ENCODE data around the gene CALHM3. TPM values are rescaled to one million over a fixed set of nuclear protein-coding genes. Genes with fewer than 3 reads are reported as not detected.

Gene CALHM3
- total RNA-seq, 2 experiments from 2014 or later: not detected

GRCh38 chr10:103451091-103451813 is 27.8 kb downstream of the CALHM3 start:
- Mint-ChIP-seq H3K27me3 (no peaks in the 10 kb centered on the region), H3K9me3 (no peaks in the 10 kb centered on the region), H3K4me3 (peak overlapping the region; percentile 80), H3K36me3 (peaks cover 5% of the 10 kb centered on the region), H3K4me1 (peaks cover 23% of the 10 kb centered on the region), H3K27ac (peak overlapping the region; percentile 73)
- DNase-seq: peak; percentile 28

- H3K27me3 Mint-ChIP-seq: no peaks in the 10 kb centered on the region
- H3K36me3 Mint-ChIP-seq: peaks cover 8% of the 10 kb centered on the region
- H3K9me3 Mint-ChIP-seq: no peaks in the 10 kb centered on the region
- DNase-seq: no peak
- peak overlapping the region; percentile 12 for H3K27ac Mint-ChIP-seq
- no peak overlapping the region for H3K4me3 Mint-ChIP-seq
- peaks cover 23% of the 10 kb centered on the region for H3K4me1 Mint-ChIP-seq
Measured at GRCh38 chr10:103450201-103450695, 28.8 kb downstream of the CALHM3 start.

DNA sequence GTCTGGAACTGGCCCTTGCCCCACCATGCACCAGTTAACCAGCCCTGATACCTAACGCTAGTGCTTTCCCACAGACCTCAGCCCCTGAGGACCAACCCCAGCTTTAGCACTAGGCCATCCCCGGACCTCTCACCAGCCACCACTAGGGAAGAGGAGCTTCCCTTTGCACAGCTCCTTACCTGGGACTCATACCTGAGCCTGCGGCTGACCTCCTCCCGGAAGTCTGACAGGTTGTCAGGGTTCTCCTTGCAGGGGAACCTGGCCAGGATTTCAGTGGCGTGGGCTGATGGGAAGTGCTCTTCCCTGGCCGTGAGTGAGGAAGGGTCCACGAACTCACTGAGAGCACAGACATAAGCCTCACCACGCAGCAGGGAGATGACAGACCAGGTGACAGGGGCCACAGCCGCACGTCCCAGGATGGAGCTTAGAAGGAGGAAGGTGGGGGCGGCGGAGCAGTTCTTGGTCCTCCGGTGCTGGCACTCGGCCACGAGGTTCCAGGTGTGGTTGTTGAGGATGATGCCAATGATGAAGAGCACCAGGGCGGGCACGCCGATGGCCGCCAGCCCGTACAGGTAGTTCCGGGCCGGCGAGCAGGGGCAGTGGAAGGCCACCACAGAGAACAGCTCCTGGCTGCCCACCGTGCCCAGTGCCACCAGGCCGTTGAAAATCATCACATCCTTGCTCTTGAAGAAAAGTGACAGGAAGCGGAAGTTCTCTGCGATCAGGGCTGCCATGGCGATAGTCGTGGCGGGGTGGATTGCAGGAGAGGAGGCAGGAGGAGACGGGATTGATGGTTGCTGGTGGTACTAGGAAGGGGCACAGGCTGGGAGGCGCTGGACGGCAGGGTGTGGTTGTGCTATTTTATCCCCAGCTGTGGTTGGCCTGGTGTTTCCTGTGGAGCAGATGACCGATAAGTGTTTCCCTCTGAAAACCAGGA is 29.6 kb downstream of the CALHM3 start:
- Mint-ChIP-seq H3K36me3 (peaks cover 8% of the 10 kb centered on the region), H3K4me3 (no peak overlapping the region), H3K27me3 (no peaks in the 10 kb centered on the region), H3K27ac (peak overlapping the region; percentile 12), H3K4me1 (peaks cover 27% of the 10 kb centered on the region), H3K9me3 (no peaks in the 10 kb centered on the region)
- no peak for DNase-seq

- H3K4me1 Mint-ChIP-seq: peaks cover 27% of the 10 kb centered on the region
- no peak overlapping the region for H3K4me3 Mint-ChIP-seq
- DNase-seq: no peak
Measured at GRCh38 chr10:103448746-103449145, 30.3 kb downstream of the CALHM3 start.

GRCh38 chr10:103447187-103447586 is 31.9 kb downstream of the CALHM3 start:
- no peak for DNase-seq
- Mint-ChIP-seq H3K27ac (no peak overlapping the region), H3K4me1 (peaks cover 24% of the 10 kb centered on the region), H3K36me3 (peaks cover 11% of the 10 kb centered on the region), H3K27me3 (no peaks in the 10 kb centered on the region), H3K4me3 (no peak overlapping the region), H3K9me3 (no peaks in the 10 kb centered on the region)

More at GRCh38 chr10:103448746-103449145, 30.3 kb downstream of the CALHM3 start:
- no peak overlapping the region for H3K27ac Mint-ChIP-seq
- H3K27me3 Mint-ChIP-seq: no peaks in the 10 kb centered on the region
- H3K9me3 Mint-ChIP-seq: no peaks in the 10 kb centered on the region
- peaks cover 8% of the 10 kb centered on the region for H3K36me3 Mint-ChIP-seq

DNA sequence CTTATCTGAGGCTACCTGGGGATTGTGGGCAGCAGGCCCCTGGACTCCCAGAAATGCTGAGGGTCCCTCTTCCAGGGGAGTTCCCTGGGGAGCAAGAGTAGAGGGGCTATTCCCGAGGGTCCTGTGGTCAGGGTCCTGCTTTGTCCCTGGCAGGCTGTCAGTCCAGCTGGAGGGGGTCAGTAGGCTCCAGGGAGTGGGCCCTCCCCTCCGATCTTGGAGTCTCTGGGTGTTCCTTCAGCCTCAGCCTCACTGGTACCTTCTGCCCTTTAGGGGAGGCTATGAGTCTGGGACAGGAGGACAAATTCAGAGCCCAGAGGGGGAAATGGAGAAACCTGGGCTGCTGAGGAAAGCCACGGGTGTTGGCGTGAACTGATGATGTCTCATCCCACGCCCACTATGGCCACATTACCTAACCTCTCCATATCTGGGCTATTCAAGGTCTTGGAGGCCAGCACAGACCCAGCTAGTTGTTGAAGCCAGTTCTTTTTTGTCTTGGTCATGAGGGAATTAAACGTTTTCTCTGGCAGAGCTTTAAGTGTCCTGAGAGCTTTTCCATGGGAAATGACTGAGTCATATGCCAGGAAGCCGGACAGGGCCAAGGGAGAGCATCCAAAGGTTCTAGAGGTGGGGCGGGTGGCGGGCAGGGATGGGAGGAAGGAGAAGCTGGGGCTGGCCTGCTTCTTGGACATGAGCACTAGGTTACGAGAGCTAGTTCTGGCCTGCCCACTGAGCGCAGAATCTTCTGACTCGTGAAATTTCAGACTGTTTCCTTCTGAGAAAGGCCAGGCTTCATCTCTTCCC is 33.1 kb downstream of the CALHM3 start:
- Mint-ChIP-seq H3K4me3 (no peak overlapping the region), H3K27me3 (no peaks in the 10 kb centered on the region), H3K4me1 (peaks cover 18% of the 10 kb centered on the region), H3K36me3 (peaks cover 13% of the 10 kb centered on the region), H3K9me3 (no peaks in the 10 kb centered on the region), H3K27ac (peak overlapping the region; percentile 12)
- DNase-seq: no peak

DNA sequence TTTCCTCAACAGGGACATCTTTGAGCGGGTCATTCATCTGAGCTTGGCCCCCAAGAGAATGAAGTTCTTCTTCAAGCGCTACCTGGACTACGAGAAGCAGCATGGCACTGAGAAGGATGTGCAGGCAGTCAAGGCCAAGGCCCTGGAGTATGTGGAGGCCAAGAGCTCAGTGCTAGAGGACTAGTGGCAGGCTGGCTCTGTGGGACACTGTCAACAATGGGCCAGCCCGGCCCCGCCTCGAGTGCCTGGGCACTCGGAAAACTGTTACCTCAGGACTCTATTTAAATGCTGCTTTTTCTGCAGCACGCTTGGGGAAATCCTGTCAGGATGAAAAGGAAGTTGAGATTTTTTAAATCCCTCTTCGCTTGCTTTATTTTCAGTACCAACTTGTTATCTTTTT is 33.7 kb downstream of the CALHM3 start:
- H3K4me1 Mint-ChIP-seq: peaks cover 13% of the 10 kb centered on the region
- DNase-seq: no peak
- peaks cover 17% of the 10 kb centered on the region for H3K36me3 Mint-ChIP-seq
- H3K4me3 Mint-ChIP-seq: no peak overlapping the region
- H3K27ac Mint-ChIP-seq: no peak overlapping the region
- H3K27me3 Mint-ChIP-seq: no peaks in the 10 kb centered on the region
- H3K9me3 Mint-ChIP-seq: no peaks in the 10 kb centered on the region

- H3K4me1 Mint-ChIP-seq: peaks cover 7% of the 10 kb centered on the region
- no peak overlapping the region for H3K27ac Mint-ChIP-seq
- H3K36me3 Mint-ChIP-seq: peaks cover 21% of the 10 kb centered on the region
- no peak for DNase-seq
- no peaks in the 10 kb centered on the region for H3K9me3 Mint-ChIP-seq
- H3K27me3 Mint-ChIP-seq: no peaks in the 10 kb centered on the region
- H3K4me3 Mint-ChIP-seq: no peak overlapping the region
Measured at GRCh38 chr10:103444478-103444877, 34.6 kb downstream of the CALHM3 start.

- Mint-ChIP-seq H3K9me3 (no peaks in the 10 kb centered on the region), H3K4me1 (peaks cover 4% of the 10 kb centered on the region), H3K36me3 (peaks cover 20% of the 10 kb centered on the region), H3K27ac (no peak overlapping the region), H3K4me3 (no peak overlapping the region), H3K27me3 (no peaks in the 10 kb centered on the region)
- no peak for DNase-seq
Measured at GRCh38 chr10:103443475-103444185, 35.4 kb downstream of the CALHM3 start.

DNA sequence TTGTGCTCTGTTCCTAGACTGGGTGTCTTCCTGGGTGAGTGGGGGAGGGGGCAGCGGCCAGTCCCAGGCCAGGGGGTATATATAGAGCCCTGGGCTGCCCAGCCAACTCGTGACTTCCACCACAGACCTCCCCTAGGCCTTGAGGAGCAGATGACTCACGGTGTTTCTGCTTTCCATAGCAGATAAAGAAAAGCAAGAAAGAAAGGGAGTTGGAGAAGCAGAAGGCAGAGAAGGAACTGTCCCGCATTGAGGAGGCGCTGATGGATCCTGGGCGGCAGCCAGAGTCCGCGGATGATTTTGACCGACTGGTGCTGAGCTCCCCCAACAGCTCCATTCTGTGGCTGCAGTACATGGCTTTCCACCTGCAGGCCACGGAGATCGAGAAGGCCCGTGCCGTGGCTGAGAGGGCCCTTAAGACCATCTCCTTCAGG is 37.0 kb downstream of the CALHM3 start:
- Mint-ChIP-seq H3K9me3 (no peaks in the 10 kb centered on the region), H3K4me1 (peaks cover 4% of the 10 kb centered on the region), H3K27me3 (no peaks in the 10 kb centered on the region), H3K27ac (no peak overlapping the region), H3K4me3 (no peak overlapping the region), H3K36me3 (peaks cover 26% of the 10 kb centered on the region)
- no peak for DNase-seq

GRCh38 chr10:103441611-103442010 is 37.4 kb downstream of the CALHM3 start:
- no peak for DNase-seq
- Mint-ChIP-seq H3K27me3 (no peaks in the 10 kb centered on the region), H3K27ac (no peak overlapping the region), H3K4me1 (peaks cover 4% of the 10 kb centered on the region), H3K36me3 (peaks cover 29% of the 10 kb centered on the region), H3K9me3 (no peaks in the 10 kb centered on the region), H3K4me3 (no peak overlapping the region)

DNA sequence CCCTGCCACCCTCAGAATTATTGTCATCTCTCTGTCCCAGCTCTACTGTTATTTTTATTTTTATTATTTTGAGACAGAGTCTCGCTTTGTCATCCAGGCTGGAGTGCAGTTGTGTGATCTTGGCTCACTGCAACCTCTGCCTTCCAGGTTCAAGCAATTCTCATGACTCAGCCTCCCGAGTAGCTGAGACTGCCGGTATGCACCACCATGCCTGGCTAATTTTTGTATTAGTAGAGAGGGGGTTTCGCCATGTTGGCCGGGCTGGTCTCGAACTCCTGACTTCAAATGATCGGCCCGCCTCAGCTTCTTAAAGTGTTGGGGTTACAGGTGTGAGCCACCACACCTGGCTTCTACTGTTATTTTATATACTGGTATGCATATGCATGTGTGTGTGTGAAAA is 37.8 kb downstream of the CALHM3 start:
- H3K27me3 Mint-ChIP-seq: no peaks in the 10 kb centered on the region
- H3K9me3 Mint-ChIP-seq: no peaks in the 10 kb centered on the region
- no peak for DNase-seq
- H3K4me1 Mint-ChIP-seq: peaks cover 4% of the 10 kb centered on the region
- H3K27ac Mint-ChIP-seq: no peak overlapping the region
- H3K4me3 Mint-ChIP-seq: no peak overlapping the region
- peaks cover 28% of the 10 kb centered on the region for H3K36me3 Mint-ChIP-seq

GRCh38 chr10:103440416-103440815 is 38.6 kb downstream of the CALHM3 start:
- Mint-ChIP-seq H3K27ac (no peak overlapping the region), H3K4me3 (no peak overlapping the region), H3K4me1 (peaks cover 4% of the 10 kb centered on the region), H3K36me3 (peaks cover 26% of the 10 kb centered on the region), H3K9me3 (no peaks in the 10 kb centered on the region), H3K27me3 (no peaks in the 10 kb centered on the region)
- DNase-seq: no peak

GRCh38 chr10:103439776-103440175 is 39.3 kb downstream of the CALHM3 start:
- Mint-ChIP-seq H3K9me3 (no peaks in the 10 kb centered on the region), H3K27ac (peak overlapping the region; percentile 12), H3K36me3 (peaks cover 29% of the 10 kb centered on the region), H3K27me3 (no peaks in the 10 kb centered on the region), H3K4me1 (peaks cover 1% of the 10 kb centered on the region), H3K4me3 (no peak overlapping the region)
- no peak for DNase-seq

All from activated naive CD8-positive, alpha-beta T cell treated with anti-CD3 and anti-CD28 coated beads for 36 hours (primary cell).